ENCODE measurements around the gene DPP4. TPM values are rescaled to one million over a fixed set of nuclear protein-coding genes. Genes with fewer than 3 reads are reported as not detected.

DPP4 gene
- polyA plus RNA-seq, 1 donor (not counting 4 experiments of a cell fraction or from before 2014, with no cell fraction given) = 1.1 TPM

- H3K4me1 ChIP-seq (ENCODE audit: control insufficient read depth, extremely low read depth, insufficient read depth, low read length) = peaks cover 17% of the 10 kb centered on the region
- H3K27ac ChIP-seq (ENCODE audit: control insufficient read depth, insufficient read depth, low read length) = no peak overlapping the region
- H3K36me3 ChIP-seq (ENCODE audit: control insufficient read depth in 2 of 2, extremely low read depth in 1 of 2, insufficient read depth in 2 of 2, low read length in 2 of 2) = no peaks in the 10 kb centered on the region
- H4K20me1 ChIP-seq (ENCODE audit: control insufficient read depth, extremely low read depth, insufficient read depth, low read length) = no peaks in the 10 kb centered on the region
- H3K9me3 ChIP-seq (ENCODE audit: control insufficient read depth, low read depth, low read length) = no peaks in the 10 kb centered on the region
- H3K27me3 ChIP-seq (ENCODE audit: control insufficient read depth, extremely low read depth, insufficient read depth, low read length) = no peaks in the 10 kb centered on the region
- no peak overlapping the region for H2AFZ ChIP-seq (ENCODE audit: control insufficient read depth, low read length)
- DNase-seq (ENCODE audit: low read depth, low spot score) (no peak), FAIRE-seq (no peak)
- no peaks in the 10 kb centered on the region for H3K79me2 ChIP-seq (ENCODE audit: control insufficient read depth, insufficient read depth, low read length)
- TF ChIP-seq, protein P1, sequence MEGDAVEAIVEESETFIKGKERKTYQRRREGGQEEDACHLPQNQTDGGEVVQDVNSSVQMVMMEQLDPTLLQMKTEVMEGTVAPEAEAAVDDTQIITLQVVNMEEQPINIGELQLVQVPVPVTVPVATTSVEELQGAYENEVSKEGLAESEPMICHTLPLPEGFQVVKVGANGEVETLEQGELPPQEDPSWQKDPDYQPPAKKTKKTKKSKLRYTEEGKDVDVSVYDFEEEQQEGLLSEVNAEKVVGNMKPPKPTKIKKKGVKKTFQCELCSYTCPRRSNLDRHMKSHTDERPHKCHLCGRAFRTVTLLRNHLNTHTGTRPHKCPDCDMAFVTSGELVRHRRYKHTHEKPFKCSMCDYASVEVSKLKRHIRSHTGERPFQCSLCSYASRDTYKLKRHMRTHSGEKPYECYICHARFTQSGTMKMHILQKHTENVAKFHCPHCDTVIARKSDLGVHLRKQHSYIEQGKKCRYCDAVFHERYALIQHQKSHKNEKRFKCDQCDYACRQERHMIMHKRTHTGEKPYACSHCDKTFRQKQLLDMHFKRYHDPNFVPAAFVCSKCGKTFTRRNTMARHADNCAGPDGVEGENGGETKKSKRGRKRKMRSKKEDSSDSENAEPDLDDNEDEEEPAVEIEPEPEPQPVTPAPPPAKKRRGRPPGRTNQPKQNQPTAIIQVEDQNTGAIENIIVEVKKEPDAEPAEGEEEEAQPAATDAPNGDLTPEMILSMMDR (optimal IDR thresholded peaks at IDR 0.05 in 1 of 3, IDR thresholded peaks at IDR 0.05 in 1 of 3, conservative IDR thresholded peaks at IDR 0.05 in 1 of 3; ENCODE audit: extremely low read depth in 1 of 3, insufficient read depth in 2 of 3, low read length in 3 of 3) = no peak
- no peak for TF ChIP-seq EZH2 (IDR thresholded peaks at IDR 0.05; ENCODE audit: low read length)
- dilution Hi-C loops (cut with MboI; ENCODE audit: extremely low pct_ligation_motif_present, low sequenced_read_pairs) = no loop called here
- no peak overlapping the region for H3K4me3 ChIP-seq (ENCODE audit: control insufficient read depth in 2 of 3, extremely low read depth in 1 of 3, insufficient read depth in 2 of 3, low read depth in 1 of 3, low read length in 3 of 3)
- H3K4me2 ChIP-seq (ENCODE audit: control insufficient read depth, extremely low read depth, insufficient read depth, low read depth, low read length) = no peak overlapping the region
- no peak overlapping the region for H3K9ac ChIP-seq (ENCODE audit: control insufficient read depth, extremely low read depth, insufficient read depth, low read length)
- H3K9me1 ChIP-seq (ENCODE audit: control insufficient read depth, extremely low read depth, insufficient read depth, low read length) = no peaks in the 10 kb centered on the region
Measured at GRCh38 chr2:162030363-162031190, 43.4 kb downstream of the DPP4 start.

DNA sequence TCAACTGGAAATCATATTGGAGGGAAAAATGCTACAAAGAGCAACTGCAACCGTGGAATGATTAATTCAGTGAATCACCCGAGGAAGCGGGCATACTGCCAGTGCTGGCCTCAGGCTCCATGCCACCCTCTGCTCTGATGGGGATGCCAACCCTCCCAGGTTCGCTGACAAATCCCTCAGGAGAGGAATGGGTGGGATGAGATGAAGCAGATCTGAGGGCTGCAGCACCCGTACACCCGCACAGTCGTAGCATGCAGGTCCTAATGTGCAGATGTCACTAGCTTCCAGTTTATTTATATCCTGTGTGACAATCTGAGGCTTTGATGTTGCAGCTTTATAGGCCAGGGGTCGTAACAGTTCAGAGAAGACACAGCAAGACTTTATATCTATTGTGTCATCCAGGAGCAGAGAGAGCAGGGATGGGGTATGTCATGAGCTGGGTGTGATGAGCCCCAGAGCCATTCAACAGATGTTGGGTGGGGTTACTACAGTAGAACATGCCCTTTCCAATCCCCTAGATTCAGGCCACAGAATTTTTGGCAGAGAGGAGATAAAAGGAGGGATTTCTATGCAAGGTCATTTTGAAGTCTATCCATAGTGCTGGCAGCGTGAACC, 44.6 kb downstream of the DPP4 start:
- dilution Hi-C loops (cut with MboI; ENCODE audit: extremely low pct_ligation_motif_present, low sequenced_read_pairs) = no loop called here
- peaks cover 17% of the 10 kb centered on the region for H3K4me1 ChIP-seq (ENCODE audit: control insufficient read depth, extremely low read depth, insufficient read depth, low read length)
- peak; percentile 77 for FAIRE-seq

More for the DNA sequence above, 44.6 kb downstream of the DPP4 start:
- Histone ChIP-seq H3K27me3 (ENCODE audit: control insufficient read depth, extremely low read depth, insufficient read depth, low read length) (no peaks in the 10 kb centered on the region), H3K36me3 (ENCODE audit: control insufficient read depth in 2 of 2, extremely low read depth in 1 of 2, insufficient read depth in 2 of 2, low read length in 2 of 2) (no peaks in the 10 kb centered on the region), H3K4me3 (ENCODE audit: control insufficient read depth in 2 of 3, extremely low read depth in 1 of 3, insufficient read depth in 2 of 3, low read depth in 1 of 3, low read length in 3 of 3) (no peak overlapping the region), H3K4me2 (ENCODE audit: control insufficient read depth, extremely low read depth, insufficient read depth, low read depth, low read length) (peak overlapping the region; percentile 3), H3K9me3 (ENCODE audit: control insufficient read depth, low read depth, low read length) (no peaks in the 10 kb centered on the region), H4K20me1 (ENCODE audit: control insufficient read depth, extremely low read depth, insufficient read depth, low read length) (no peaks in the 10 kb centered on the region), H3K9ac (ENCODE audit: control insufficient read depth, extremely low read depth, insufficient read depth, low read length) (no peak overlapping the region), H3K79me2 (ENCODE audit: control insufficient read depth, insufficient read depth, low read length) (no peaks in the 10 kb centered on the region), H2AFZ (ENCODE audit: control insufficient read depth, low read length) (no peak overlapping the region), H3K27ac (ENCODE audit: control insufficient read depth, insufficient read depth, low read length) (no peak overlapping the region), H3K9me1 (ENCODE audit: control insufficient read depth, extremely low read depth, insufficient read depth, low read length) (no peaks in the 10 kb centered on the region)
- peak; percentile 56 for DNase-seq (ENCODE audit: low read depth, low spot score)
- TF ChIP-seq, protein P1 (optimal IDR thresholded peaks at IDR 0.05 in 1 of 3, IDR thresholded peaks at IDR 0.05 in 1 of 3, conservative IDR thresholded peaks at IDR 0.05 in 1 of 3; ENCODE audit: extremely low read depth in 1 of 3, insufficient read depth in 2 of 3, low read length in 3 of 3) = no peak
- no peak for TF ChIP-seq EZH2 (IDR thresholded peaks at IDR 0.05; ENCODE audit: low read length)

Measured in keratinocyte (primary cell).